Endodermal cell (in vitro differentiated cells): ENCODE measurements around the gene FANCD2OS. TPM values are rescaled to one million over a fixed set of nuclear protein-coding genes. Genes with fewer than 3 reads are reported as not detected.

ENCODE experiments used
- DNase-seq: peaks from one replicate; pipeline ENCODE4 v3.0.0-alpha.2; 2017
- H3K27ac ChIP-seq: 2 replicates; pipeline ENCODE4 v1.5.1; 2013; ENCODE audit warnings: mild to moderate bottlenecking, low read depth, low read length, moderate library complexity
- H3K27me3 ChIP-seq: 2 replicates; pipeline ENCODE4 v1.6.1; 2013; ENCODE audit warnings: mild to moderate bottlenecking, low read length, moderate library complexity; ENCODE audit not compliant: insufficient read depth, control insufficient read depth, poor library complexity, severe bottlenecking
- H3K36me3 ChIP-seq: 2 replicates; pipeline ENCODE4 v1.7.0; 2013; ENCODE audit warnings: mild to moderate bottlenecking, low read length, moderate library complexity; ENCODE audit not compliant: control insufficient read depth, insufficient read depth
- H3K4me1 ChIP-seq: one replicate; pipeline ENCODE4 v1.7.0; 2013; ENCODE audit warnings: low read length; ENCODE audit not compliant: control insufficient read depth, insufficient read depth
- H3K4me3 ChIP-seq: 2 replicates; pipeline ENCODE4 v1.5.1; 2013; ENCODE audit warnings: mild to moderate bottlenecking, low read length, moderate library complexity
- H3K9ac ChIP-seq: 2 replicates; pipeline ENCODE4 v1.6.1; 2013; ENCODE audit warnings: mild to moderate bottlenecking, low read length, moderate library complexity; ENCODE audit not compliant: poor library complexity, severe bottlenecking; ENCODE audit errors: extremely low read depth
- H3K9me3 ChIP-seq: 2 replicates; pipeline ENCODE4 v1.6.1; 2013; ENCODE audit warnings: mild to moderate bottlenecking, low read length, moderate library complexity; ENCODE audit not compliant: control insufficient read depth
- H3K27ac Mint-ChIP-seq: 2 replicates; pipeline ENCODE4 v1.8.0; 2020; ENCODE audit warnings: mixed read lengths
- H3K27me3 Mint-ChIP-seq: 2 replicates; pipeline ENCODE4 v1.8.0; 2021; ENCODE audit warnings: mild to moderate bottlenecking, mixed read lengths; ENCODE audit not compliant: insufficient read depth
- H3K36me3 Mint-ChIP-seq: 2 replicates; pipeline ENCODE4 v1.8.0; 2020; ENCODE audit warnings: low read depth, mixed read lengths
- H3K4me1 Mint-ChIP-seq: 2 replicates; pipeline ENCODE4 v1.8.0; 2020; ENCODE audit warnings: mixed read lengths
- H3K4me3 Mint-ChIP-seq: 2 replicates; pipeline ENCODE4 v1.8.0; 2020; ENCODE audit warnings: mild to moderate bottlenecking, moderate library complexity, mixed read lengths
- H3K9me3 Mint-ChIP-seq: 2 replicates; pipeline ENCODE4 v1.8.0; 2020; ENCODE audit warnings: mild to moderate bottlenecking, mixed read lengths
- CTCF ChIP-seq: fragments of 200-600 bp; sonication (generic); conservative IDR thresholded peaks from 2 replicates; pipeline ENCODE4 v1.5.0; 2021; ENCODE audit warnings: antibody characterized with exemption, mild to moderate bottlenecking
- WGBS, 2 experiments: methylation state at CpG; one replicate each; pipeline versions ENCODE4 v1.1.5 to v1.1.7; 2013; ENCODE audit warnings: missing lambda C conversion rate in 2 of 2, mixed read lengths in 1 of 2; ENCODE audit not compliant: insufficient coverage in 1 of 2, insufficient read length in 1 of 2; 5-methylcytosine and 5-hydroxymethylcytosine counted together
- total RNA-seq, 2 donors: library from RNA; stranded (reverse); fragmentation: NEBNext Ultra II Directional in 1 of 2; extraction: Animal tissue kit (Norgen Biotek cat#: 25700) in 1 of 2; gene quantifications; 2 replicates in 1 of 2; 3 replicates in 1 of 2; pipeline ENCODE4 v1.2.1, GENCODE V29; 2021

Gene FANCD2OS
- total RNA-seq, 2 donors from 2014 or later = not detected

DNA sequence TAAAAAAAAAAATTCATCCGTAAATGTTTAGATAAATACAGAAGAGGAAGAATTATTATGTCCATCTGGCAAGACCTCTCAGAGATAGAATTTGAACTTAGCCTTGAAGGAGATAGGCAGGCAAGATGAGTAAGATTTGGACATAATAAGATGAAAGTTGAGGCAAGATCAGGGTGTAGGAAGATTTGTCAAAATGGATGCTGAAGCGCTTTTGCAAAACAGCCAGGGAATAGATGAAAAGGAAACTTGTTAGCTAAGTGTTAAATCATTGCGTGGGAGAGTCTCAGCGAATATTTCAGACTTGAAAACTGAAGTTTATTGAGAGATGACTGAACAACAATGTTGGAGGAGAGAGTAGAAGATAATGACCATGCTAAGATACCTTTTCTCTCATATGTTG, 14.7 kb upstream of the FANCD2OS start:
- H3K9ac ChIP-seq = no peak overlapping the region
- no peak overlapping the region for H3K27ac Mint-ChIP-seq
- H3K4me3 Mint-ChIP-seq = no peak overlapping the region
- H3K36me3 ChIP-seq = peaks cover 62% of the 10 kb centered on the region
- peaks cover 63% of the 10 kb centered on the region for H3K36me3 Mint-ChIP-seq
- H3K27me3 Mint-ChIP-seq = no peaks in the 10 kb centered on the region
- no peak overlapping the region for H3K27ac ChIP-seq
- no peaks in the 10 kb centered on the region for H3K4me1 ChIP-seq
- H3K27me3 ChIP-seq = no peaks in the 10 kb centered on the region
- no peaks in the 10 kb centered on the region for H3K9me3 ChIP-seq
- no peaks in the 10 kb centered on the region for H3K4me1 Mint-ChIP-seq
- DNase-seq = no peak
- no peak for TF ChIP-seq CTCF
- no peak overlapping the region for H3K4me3 ChIP-seq
- H3K9me3 Mint-ChIP-seq = no peaks in the 10 kb centered on the region
- 94% methylated on average over 4 of the region's 4 CpGs for WGBS, 2 experiments

- peaks cover 6% of the 10 kb centered on the region for H3K4me1 Mint-ChIP-seq
- H3K27ac Mint-ChIP-seq = no peak overlapping the region
- H3K4me3 Mint-ChIP-seq = no peak overlapping the region
These were observed 13.0 kb upstream of the FANCD2OS start for GRCh38 chr3:10121064-10121463.

GRCh38 chr3:10119376-10119775, 11.3 kb upstream of the FANCD2OS start:
- no peaks in the 10 kb centered on the region for H3K9me3 ChIP-seq
- no peaks in the 10 kb centered on the region for H3K27me3 Mint-ChIP-seq
- H3K27ac ChIP-seq = no peak overlapping the region
- H3K4me1 Mint-ChIP-seq = peaks cover 6% of the 10 kb centered on the region
- H3K4me3 Mint-ChIP-seq = no peak overlapping the region
- H3K4me3 ChIP-seq = no peak overlapping the region
- no peak overlapping the region for H3K27ac Mint-ChIP-seq
- H3K36me3 ChIP-seq = peaks cover 34% of the 10 kb centered on the region
- H3K4me1 ChIP-seq = no peaks in the 10 kb centered on the region
- peaks cover 36% of the 10 kb centered on the region for H3K36me3 Mint-ChIP-seq
- no peaks in the 10 kb centered on the region for H3K27me3 ChIP-seq
- no peak overlapping the region for H3K9ac ChIP-seq
- no peak for TF ChIP-seq CTCF
- 97 to 100% methylated on average over 3 to 4 of the region's 4 CpGs for WGBS, 2 experiments
- DNase-seq = no peak
- H3K9me3 Mint-ChIP-seq = no peaks in the 10 kb centered on the region

More at GRCh38 chr3:10121064-10121463, 13.0 kb upstream of the FANCD2OS start:
- no peak for DNase-seq
- H3K27ac ChIP-seq = no peak overlapping the region
- TF ChIP-seq CTCF = no peak
- Mint-ChIP-seq H3K27me3 (no peaks in the 10 kb centered on the region), H3K9me3 (no peaks in the 10 kb centered on the region), H3K36me3 (peaks cover 49% of the 10 kb centered on the region)
- no peaks in the 10 kb centered on the region for H3K9me3 ChIP-seq
- WGBS, 2 experiments = 89 to 92% methylated on average over 1 to 2 of the region's 2 CpGs
- no peaks in the 10 kb centered on the region for H3K4me1 ChIP-seq
- no peak overlapping the region for H3K9ac ChIP-seq
- no peak overlapping the region for H3K4me3 ChIP-seq
- peaks cover 48% of the 10 kb centered on the region for H3K36me3 ChIP-seq
- H3K27me3 ChIP-seq = no peaks in the 10 kb centered on the region
